GM20000 (cell line): ENCODE measurements around the gene NEGR1.

Experiments
- DNase-seq: peaks from one replicate; pipeline ENCODE4 v3.0.0; 2012; ENCODE audit warnings: low spot score
- CTCF ChIP-seq: IDR thresholded peaks from 2 replicates; pipeline ENCODE4 v1.5.1; 2012; ENCODE audit warnings: mild to moderate bottlenecking, control low read depth; ENCODE audit errors: extremely low read depth, missing control alignments

NEGR1 gene

GRCh38 chr1:71377886-71378285 is 904.5 kb downstream of the NEGR1 start:
- TF ChIP-seq CTCF: no peak

GRCh38 chr1:71372496-71372895 is 909.8 kb downstream of the NEGR1 start:
- no peak for TF ChIP-seq CTCF
- no peak for DNase-seq

More at GRCh38 chr1:71377886-71378285, 904.5 kb downstream of the NEGR1 start:
- DNase-seq: no peak

- TF ChIP-seq CTCF: no peak
Observed at GRCh38 chr1:71371581-71371980, 910.8 kb downstream of the NEGR1 start.

GRCh38 chr1:71364236-71364635 is 918.1 kb downstream of the NEGR1 start:
- DNase-seq: no peak
- TF ChIP-seq CTCF: no peak

More at GRCh38 chr1:71371581-71371980, 910.8 kb downstream of the NEGR1 start:
- no peak for DNase-seq

- no peak for TF ChIP-seq CTCF
- no peak for DNase-seq
Observed at GRCh38 chr1:71362691-71363090, 919.6 kb downstream of the NEGR1 start.

GRCh38 chr1:71362076-71362475 is 920.3 kb downstream of the NEGR1 start:
- DNase-seq: no peak
- no peak for TF ChIP-seq CTCF

- no peak for DNase-seq
- no peak for TF ChIP-seq CTCF
Observed at GRCh38 chr1:71357708-71358107, 924.6 kb downstream of the NEGR1 start.

- DNase-seq: no peak
- no peak for TF ChIP-seq CTCF
Observed at GRCh38 chr1:71351438-71351837, 930.9 kb downstream of the NEGR1 start.
